Ishikawa (cell line): ENCODE data around the gene ZFP1.

ENCODE experiments used
- CREB1 ChIP-seq: IDR thresholded peaks from 2 replicates; pipeline ENCODE4 v1.6.1; 2012; ENCODE audit warnings: low read depth
- FOXM1 ChIP-seq: IDR thresholded peaks from 2 replicates; pipeline ENCODE4 v1.6.1; 2012; ENCODE audit warnings: low read depth, borderline replicate concordance
- TAF1 ChIP-seq: IDR thresholded peaks from 2 replicates; pipeline ENCODE4 v1.6.1; 2012; ENCODE audit warnings: low read depth, mild to moderate bottlenecking
- TCF12 ChIP-seq: IDR thresholded peaks from 2 replicates; pipeline ENCODE4 v1.6.1; 2012; ENCODE audit warnings: low read depth
- TF ChIP-seq, protein P1 (sequence below): IDR thresholded peaks from 2 replicates; pipeline ENCODE4 v1.6.1; 2012
- TF ChIP-seq, protein P2 (sequence below): IDR thresholded peaks from 2 replicates; pipeline ENCODE4 v1.6.1; 2012; ENCODE audit warnings: low read depth, mild to moderate bottlenecking

DNA sequence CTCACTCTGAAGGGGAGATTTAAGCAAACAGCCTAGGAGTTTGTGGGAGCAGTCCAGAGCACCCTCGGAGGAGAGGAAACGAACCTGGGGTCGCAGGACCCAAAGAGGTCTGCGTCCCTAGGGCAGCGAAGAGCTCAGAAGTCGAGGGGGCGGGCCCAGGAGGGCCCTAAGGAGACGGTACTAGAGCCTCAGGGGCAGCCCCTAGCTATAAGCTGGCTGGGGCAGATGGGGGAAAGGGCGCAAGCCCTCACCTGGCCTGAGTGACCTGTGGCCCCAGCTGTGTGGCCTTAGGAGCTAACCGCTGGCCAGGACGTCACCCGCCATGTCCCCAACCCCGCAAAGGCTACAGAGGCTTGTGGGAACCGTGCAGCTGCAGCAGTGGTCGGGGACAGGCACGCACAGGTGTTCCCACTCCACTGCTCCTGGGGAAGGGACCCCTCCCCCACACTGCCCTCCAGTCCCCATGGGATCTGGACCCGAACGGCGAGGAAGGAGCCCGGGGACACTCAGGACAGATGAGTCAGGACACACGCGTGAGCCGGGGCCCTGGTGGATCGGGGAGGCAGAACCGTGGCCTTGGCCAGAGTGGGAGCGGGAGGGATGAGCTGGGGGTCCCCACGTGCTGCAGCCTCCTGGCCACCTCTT, 60.7 kb downstream of the ZFP1 start:
- TF ChIP-seq TAF1 (no peak), FOXM1 (no peak), TCF12 (no peak), CREB1 (no peak)
- TF ChIP-seq, protein P1, sequence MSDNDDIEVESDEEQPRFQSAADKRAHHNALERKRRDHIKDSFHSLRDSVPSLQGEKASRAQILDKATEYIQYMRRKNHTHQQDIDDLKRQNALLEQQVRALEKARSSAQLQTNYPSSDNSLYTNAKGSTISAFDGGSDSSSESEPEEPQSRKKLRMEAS: no peak
- TF ChIP-seq, protein P2, sequence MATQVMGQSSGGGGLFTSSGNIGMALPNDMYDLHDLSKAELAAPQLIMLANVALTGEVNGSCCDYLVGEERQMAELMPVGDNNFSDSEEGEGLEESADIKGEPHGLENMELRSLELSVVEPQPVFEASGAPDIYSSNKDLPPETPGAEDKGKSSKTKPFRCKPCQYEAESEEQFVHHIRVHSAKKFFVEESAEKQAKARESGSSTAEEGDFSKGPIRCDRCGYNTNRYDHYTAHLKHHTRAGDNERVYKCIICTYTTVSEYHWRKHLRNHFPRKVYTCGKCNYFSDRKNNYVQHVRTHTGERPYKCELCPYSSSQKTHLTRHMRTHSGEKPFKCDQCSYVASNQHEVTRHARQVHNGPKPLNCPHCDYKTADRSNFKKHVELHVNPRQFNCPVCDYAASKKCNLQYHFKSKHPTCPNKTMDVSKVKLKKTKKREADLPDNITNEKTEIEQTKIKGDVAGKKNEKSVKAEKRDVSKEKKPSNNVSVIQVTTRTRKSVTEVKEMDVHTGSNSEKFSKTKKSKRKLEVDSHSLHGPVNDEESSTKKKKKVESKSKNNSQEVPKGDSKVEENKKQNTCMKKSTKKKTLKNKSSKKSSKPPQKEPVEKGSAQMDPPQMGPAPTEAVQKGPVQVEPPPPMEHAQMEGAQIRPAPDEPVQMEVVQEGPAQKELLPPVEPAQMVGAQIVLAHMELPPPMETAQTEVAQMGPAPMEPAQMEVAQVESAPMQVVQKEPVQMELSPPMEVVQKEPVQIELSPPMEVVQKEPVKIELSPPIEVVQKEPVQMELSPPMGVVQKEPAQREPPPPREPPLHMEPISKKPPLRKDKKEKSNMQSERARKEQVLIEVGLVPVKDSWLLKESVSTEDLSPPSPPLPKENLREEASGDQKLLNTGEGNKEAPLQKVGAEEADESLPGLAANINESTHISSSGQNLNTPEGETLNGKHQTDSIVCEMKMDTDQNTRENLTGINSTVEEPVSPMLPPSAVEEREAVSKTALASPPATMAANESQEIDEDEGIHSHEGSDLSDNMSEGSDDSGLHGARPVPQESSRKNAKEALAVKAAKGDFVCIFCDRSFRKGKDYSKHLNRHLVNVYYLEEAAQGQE: no peak
